NCI-H748 (cell line): ENCODE measurements around the gene OR2G6.
"Not testable (repeated sequence)": the region's sequence is repeated elsewhere in the genome, so short reads cannot be mapped to it uniquely, and the experiment has no call there.

Experiments used
- DNase-seq: peaks from one replicate; lab custom pipeline; 2025; ENCODE audit not compliant: unreplicated experiment; lab: John Stamatoyannopoulos, UW

The OR2G6 gene

DNA sequence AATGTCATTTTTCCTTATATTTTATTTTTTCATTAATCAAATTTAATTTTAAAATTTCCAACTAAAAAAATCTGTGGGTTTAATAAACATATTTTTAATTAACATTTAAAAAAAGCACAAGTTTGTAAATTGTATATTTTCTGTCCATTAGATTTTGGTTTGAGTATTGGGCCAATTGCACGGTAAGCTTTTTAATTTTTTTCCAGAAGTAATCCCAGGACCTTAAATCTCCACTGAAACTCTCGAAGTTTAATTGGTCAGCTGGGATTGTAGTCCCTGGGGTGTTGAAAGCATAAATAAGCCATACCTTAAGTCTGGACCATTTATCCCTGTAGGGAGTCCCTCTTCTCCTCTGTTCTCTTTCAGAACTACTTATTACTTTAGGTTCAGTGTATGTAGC, at the start of gene OR2G6:
OR2G6 (plus strand) TSS at position 301 of the 400 bp plus-strand sequence. CDS start 13,574 bp downstream, outside the sequence.
- not testable (repeated sequence) for DNase-seq

DNA sequence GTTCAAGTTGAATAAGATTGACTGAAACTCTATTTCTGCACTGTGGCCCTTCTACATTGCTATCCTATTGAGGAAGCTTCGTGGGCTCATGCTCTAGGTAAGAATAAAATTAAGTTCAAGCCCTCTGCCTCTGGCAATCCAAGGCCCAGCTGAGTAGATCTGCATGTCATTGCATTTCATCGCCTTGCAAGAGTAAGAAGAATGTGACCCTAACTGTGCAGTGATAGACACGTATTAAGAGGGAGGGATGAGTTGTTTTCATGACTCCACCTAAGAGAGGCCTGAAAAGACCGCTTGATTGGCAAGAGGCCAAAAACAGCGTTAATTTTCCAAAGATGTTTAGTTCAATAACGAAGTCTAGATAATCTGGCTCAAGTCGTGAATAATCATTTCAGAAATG, 48.8 kb upstream of the OR2G6 start:
- DNase-seq = not testable (repeated sequence)

DNA sequence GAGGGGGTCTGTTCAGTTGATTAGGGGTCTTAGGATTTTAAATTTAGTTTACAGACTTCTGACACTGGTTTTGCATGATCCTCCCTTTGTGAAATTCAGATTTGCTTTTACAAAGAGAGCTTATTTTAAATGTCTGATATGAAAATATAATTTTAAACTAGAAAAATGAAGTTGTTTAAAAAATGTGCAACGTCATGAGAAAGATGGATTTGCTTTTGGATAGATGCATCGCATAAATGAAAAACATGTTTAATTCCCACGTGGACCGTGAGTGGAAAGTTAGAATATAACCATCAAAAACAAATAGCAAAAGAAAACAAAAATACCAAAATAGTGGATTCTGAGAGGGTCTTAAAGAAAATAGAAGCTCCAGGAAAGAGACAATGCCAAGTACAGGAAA, 36.7 kb upstream of the OR2G6 start:
- no peak for DNase-seq

DNA sequence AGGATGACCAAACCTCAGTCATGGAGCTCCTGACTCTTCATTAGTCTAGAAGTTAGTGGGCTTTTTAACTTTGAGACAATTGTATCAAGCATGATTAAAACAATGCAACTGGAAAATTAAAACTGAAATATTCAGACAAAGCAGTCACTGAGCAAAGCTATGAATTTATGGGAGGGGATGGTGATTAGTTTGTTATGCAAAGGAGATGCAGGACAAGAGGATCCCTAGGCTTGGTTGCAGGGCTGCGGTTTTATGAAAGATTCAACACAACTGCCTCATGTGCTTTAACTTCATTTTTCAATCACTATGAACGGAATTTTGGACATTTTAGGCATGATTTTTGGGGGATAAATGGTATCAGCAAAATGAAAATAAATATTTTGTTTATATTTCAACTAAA, 35.8 kb upstream of the OR2G6 start:
- not testable (repeated sequence) for DNase-seq

DNA sequence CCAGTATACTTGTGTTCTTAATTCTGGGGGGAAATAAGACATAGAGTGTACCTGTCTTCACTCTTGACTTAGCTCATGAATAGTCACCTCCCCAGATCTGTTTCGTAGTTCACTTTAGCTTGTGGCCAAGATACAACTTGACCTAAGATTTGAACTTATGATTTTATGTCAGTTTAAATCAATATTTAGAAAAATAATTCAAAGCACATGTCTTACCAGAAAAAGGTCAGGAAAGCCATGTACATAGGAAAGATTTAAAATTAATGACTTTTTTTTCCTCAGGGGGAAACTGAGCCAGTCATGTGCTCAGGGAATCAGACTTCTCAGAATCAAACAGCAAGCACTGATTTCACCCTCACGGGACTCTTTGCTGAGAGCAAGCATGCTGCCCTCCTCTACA, 34.8 kb upstream of the OR2G6 start, which contains the start of gene OR2T3:
OR2T3 (plus strand) TSS at position 301 of the 400 bp plus-strand sequence; CDS start at position 301, 0 bp downstream.
- DNase-seq = not testable (repeated sequence)

DNA sequence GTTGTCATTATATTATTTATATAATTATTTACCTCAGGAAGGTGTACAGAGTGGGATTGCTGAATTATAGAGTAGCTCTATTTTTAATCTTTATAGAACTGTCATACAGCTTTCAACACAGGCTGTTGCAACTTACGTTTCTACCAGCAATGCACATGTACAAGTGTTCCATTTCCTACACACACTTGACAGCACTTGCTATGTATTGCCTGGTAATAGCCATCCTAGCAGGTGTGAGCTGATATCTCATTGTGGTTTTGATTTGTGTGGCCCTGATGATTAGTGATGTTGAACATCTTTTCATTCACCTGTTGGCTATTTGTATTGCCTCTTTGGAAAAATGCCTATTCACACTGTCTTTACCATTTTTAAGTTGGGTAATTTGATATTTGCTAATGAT, 32.2 kb upstream of the OR2G6 start:
- not testable (repeated sequence) for DNase-seq

DNA sequence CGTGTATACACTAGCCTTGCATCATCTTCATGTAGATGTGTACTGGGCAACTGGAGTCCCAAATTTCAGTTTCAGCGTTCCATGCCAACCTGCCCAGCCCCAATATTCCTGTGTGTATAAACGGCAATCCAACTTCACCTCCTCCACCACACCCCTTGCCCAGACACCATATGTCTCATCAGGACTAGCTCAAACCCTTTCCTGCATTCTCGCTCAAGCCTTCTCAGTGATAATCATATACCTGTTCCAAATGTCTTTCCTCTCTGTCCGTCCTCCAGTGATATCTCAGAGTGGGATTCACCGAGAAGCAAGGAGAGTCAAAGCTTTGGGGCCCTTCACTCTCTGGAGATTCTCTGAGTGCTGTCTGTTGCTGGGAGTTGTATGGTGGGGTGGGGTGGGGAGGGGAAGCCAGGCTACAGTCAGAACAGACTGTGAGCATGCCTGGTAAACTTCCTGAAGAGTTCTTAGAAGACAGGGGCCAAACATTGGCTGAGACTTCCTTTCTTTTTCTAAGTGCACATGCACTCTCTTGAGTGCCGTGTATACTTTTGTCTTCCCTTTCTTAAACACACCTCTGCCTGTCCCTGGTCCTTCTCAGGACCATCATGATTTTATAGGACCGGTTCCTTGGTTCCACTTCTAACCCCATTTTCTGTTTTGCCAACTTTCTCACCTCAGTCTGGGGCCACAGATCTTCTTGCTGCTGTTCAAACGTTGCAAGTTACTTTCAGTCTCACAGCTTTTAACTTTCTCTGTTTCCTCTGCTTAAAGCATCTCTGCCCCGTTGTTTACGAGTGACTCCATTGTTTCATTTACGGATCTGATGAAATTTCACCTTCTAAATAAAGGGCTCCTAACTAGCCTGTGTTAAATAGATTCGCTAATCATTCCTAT, 25.9 kb upstream of the OR2G6 start:
- DNase-seq = not testable (repeated sequence)

DNA sequence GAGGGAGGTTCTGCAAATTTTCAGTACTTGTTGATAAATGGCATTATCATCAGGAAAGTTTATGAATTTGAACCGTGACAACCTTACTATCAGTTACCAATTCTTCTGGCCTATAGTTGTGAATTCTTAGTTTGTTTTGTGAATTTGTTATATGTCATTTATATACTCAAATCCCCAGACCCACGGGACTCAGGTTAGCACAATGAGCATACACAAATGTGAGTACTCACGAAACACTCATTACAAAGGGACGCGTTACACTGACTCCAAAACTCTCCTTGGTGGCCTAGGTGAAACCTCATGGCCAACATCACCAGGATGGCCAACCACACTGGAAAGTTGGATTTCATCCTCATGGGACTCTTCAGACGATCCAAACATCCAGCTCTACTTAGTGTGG, 19.6 kb upstream of the OR2G6 start, which contains the start of gene OR2T5:
OR2T5 (plus strand) TSS at position 301 of the 400 bp plus-strand sequence; CDS start at position 301, 0 bp downstream.
- DNase-seq = not testable (repeated sequence)

DNA sequence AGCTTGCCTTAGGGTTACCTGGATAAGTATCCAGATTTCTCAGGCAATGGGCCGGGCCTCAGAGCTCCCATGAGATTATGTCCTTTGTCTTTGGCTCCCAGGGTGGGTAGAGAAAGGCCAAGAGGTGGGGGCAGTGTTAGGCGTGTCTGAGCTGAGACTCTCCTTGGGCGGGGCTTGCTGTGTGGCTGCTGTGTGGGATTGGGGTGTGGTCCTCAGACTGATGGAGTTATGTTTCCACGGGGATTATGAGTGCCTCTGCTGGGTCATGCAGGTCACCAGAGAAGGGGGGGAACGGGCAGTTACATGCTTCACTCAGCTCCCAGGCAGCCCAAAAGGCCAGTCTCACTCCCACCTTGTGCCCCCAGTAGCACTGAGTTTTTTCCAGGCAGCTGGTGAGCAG, 11.2 kb upstream of the OR2G6 start:
- DNase-seq = not testable (repeated sequence)

DNA sequence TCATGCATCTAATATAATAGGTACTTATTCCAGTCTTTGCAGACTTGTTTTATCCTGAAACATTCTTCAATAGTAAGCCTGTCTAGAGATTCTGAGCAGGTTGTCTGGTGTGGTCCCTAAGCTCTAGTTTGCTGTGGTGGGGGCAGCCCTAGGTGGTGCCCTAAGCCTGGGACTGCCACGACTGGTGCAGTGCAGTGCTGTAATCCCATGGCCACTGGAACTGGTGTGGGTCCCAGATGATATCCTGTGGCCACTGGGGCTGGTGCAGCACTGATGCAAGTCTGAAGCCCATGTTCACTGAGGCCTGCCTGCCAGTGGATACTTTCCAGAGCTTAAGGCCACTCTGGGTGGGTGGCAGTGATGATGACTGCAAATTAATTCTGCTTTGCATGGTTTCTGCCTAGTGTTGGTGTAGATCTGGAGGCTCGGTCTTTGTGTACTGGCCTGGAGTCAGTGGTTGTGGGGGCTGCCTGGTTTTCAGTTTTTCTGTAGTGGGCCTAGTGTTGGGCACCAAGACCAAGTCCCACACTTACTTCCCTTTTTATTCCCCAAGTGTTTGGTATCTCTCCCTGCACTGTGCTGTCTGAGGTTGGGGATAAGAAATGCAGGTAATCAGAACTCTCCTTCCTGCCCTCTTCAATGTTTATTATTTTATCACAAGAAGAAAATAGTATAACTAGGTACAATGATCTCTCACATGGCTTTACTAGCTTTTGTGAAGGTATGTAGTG, 7.4 kb upstream of the OR2G6 start:
- not testable (repeated sequence) for DNase-seq

DNA sequence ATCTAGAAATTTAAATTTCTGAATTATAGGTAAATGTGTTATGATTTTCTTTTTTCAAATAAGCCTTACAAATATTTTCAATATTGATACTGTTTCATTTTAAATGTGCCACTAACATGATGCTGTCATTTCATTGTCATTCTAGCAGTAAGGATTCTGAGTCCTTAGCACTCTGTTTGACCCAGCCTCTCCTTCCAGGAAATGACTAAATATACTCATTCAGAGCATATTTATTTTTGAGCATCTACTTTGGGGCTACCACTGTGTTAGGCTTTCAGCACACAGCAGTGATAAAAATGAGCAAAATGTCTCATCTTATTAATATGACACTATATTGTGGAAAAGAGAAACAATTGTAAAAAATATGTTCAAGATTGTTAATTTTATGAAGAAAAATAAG, 2.3 kb downstream of the OR2G6 start:
- DNase-seq = not testable (repeated sequence)

DNA sequence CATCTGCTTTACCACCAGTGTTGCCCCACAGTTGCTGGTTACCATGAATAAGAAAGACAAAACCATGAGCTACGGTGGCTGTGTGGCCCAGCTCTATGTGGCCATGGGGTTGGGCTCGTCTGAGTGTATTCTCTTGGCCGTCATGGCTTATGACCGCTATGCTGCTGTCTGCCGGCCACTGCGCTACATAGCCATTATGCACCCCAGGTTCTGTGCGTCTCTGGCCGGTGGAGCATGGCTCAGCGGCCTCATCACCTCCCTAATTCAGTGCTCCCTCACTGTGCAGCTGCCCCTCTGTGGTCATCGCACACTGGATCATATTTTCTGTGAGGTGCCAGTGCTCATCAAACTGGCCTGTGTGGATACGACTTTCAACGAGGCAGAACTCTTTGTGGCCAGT, 14.0 kb downstream of the OR2G6 start:
- DNase-seq = no peak

DNA sequence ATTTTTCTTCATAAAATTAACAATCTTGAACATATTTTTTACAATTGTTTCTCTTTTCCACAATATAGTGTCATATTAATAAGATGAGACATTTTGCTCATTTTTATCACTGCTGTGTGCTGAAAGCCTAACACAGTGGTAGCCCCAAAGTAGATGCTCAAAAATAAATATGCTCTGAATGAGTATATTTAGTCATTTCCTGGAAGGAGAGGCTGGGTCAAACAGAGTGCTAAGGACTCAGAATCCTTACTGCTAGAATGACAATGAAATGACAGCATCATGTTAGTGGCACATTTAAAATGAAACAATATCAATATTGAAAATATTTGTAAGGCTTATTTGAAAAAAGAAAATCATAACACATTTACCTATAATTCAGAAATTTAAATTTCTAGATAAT, 29.6 kb downstream of the OR2G6 start:
- DNase-seq = not testable (repeated sequence)

DNA sequence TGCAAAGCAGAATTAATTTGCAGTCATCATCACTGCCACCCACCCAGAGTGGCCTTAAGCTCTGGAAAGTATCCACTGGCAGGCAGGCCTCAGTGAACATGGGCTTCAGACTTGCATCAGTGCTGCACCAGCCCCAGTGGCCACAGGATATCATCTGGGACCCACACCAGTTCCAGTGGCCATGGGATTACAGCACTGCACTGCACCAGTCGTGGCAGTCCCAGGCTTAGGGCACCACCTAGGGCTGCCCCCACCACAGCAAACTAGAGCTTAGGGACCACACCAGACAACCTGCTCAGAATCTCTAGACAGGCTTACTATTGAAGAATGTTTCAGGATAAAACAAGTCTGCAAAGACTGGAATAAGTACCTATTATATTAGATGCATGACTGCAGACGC, 39.5 kb downstream of the OR2G6 start:
- not testable (repeated sequence) for DNase-seq

DNA sequence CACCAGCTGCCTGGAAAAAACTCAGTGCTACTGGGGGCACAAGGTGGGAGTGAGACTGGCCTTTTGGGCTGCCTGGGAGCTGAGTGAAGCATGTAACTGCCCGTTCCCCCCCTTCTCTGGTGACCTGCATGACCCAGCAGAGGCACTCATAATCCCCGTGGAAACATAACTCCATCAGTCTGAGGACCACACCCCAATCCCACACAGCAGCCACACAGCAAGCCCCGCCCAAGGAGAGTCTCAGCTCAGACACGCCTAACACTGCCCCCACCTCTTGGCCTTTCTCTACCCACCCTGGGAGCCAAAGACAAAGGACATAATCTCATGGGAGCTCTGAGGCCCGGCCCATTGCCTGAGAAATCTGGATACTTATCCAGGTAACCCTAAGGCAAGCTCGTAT, 43.2 kb downstream of the OR2G6 start:
- not testable (repeated sequence) for DNase-seq

DNA sequence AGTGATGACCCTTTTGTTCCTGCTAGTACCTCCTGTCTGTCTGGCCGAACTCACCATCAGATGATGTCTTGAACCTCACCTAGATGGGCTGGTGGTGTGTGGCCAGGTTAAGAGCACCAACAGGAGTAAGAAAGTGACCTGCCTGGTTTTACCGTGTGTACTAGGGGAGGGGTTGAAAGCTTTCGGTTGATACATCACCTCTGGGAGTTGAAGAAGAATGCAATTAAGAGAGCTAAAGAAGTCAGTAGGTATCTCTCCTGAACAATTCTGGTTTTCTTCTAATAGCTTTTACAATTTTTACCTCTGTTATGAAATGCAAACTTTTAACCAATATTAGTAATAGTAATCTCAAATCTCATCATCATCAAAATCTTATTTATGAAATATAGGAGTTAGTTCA, 54.8 kb downstream of the OR2G6 start, which contains the start of gene OR2T29:
OR2T29 (minus strand) TSS at position 101 of the 400 bp plus-strand sequence. CDS start 3,281 bp downstream, outside the sequence.
- not testable (repeated sequence) for DNase-seq

DNA sequence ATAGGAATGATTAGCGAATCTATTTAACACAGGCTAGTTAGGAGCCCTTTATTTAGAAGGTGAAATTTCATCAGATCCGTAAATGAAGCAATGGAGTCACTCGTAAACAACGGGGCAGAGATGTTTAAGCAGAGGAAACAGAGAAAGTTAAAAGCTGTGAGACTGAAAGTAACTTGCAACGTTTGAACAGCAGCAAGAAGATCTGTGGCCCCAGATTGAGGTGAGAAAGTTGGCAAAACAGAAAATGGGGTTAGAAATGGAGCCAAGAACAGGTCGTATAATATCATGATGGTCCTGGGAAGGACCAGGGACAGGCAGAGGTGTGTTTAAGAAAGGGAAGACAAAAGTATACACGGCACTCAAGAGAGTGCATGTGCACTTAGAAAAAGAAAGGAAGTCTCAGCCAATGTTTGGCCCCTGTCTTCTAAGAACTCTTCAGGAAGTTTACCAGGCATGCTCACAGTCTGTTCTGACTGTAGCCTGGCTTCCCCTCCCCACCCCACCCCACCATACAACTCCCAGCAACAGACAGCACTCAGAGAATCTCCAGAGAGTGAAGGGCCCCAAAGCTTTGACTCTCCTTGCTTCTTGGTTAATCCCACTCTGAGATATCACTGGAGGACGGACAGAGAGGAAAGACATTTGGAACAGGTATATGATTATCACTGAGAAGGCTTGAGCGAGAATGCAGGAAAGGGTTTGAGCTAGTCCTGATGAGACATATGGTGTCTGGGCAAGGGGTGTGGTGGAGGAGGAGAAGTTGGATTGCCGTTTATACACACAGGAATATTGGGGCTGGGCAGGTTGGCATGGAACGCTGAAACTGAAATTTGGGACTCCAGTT, 57.9 kb downstream of the OR2G6 start:
- DNase-seq = not testable (repeated sequence)

DNA sequence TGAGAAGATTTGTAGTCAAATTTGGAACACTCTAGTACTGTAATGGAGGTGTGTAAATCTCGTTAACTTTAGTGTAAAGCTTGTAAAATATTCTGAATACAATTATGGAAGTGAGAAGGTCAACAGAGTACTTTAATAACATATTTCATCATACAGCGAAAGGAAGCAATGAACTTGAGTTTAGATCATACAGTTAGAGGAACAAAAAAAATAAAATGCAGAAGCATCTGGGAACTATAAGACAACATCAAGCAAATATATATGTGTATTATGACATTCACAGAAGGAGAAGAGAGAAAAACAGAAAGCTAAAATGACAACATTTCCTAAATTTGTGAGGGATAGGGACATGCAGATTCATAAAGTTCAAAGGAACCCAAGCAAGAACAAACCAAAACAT, 61.2 kb downstream of the OR2G6 start:
- DNase-seq = not testable (repeated sequence)

DNA sequence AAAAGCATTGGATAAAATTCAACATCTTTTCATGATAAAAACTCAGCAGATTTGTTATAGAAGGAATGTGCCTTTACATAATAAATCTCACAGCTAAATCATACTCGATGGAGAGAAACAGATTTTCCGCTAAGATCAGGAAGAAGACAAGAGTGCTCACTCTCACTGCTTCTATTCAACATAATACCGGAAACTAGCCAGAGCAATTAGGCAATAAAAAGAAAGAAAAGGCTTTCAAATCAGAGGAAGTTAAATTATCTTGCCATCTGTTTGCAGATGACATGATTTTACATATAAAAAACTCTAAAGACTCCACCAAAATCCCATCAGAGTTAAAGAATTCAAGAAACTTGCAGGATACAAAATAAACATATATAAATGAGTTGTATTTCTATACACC, 62.9 kb downstream of the OR2G6 start:
- DNase-seq = not testable (repeated sequence)

DNA sequence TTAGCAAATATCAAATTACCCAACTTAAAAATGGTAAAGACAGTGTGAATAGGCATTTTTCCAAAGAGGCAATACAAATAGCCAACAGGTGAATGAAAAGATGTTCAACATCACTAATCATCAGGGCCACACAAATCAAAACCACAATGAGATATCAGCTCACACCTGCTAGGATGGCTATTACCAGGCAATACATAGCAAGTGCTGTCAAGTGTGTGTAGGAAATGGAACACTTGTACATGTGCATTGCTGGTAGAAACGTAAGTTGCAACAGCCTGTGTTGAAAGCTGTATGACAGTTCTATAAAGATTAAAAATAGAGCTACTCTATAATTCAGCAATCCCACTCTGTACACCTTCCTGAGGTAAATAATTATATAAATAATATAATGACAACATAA, 64.2 kb downstream of the OR2G6 start:
- not testable (repeated sequence) for DNase-seq

DNA sequence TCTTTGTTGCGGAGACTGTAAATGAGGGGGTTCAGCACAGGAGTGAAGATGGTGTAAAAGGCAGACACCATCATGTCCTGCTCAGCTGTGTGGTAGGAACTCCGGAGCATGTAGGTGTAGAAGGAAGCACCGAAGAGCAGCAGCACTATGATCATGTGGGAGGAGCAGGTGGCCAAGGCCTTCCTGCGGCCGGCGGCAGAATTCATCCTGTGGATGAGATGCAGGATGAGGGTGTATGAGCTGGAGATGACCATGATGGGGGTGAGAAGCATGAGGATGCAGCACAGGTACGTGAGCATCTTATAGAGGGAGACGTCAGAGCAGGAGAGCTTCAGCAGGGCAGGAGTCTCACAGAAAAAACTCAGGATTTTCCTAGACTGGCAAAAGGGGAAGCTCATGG, 66.0 kb downstream of the OR2G6 start:
- DNase-seq = not testable (repeated sequence)
